ENCODE data around the gene GMPR. TPM values are rescaled to one million over a fixed set of nuclear protein-coding genes. Genes with fewer than 3 reads are reported as not detected.

The GMPR gene
- 13.1 TPM for total RNA-seq

GRCh38 chr6:16238057-16238962 is at the start of gene GMPR:
TSS of gene GMPR (plus strand) at chr6:16238587. CDS start at chr6:16238694, 107 bp downstream.

Other genes with a start within 250 kb of the GMPR start
- gene MYLIP, start 109.5 kb upstream of the GMPR start, total RNA-seq: 50.9 TPM

Measured in camera-type eye (tissue), 1 donor.